Measurements from ENCODE around the gene TP53AIP1. TPM values are rescaled to one million over a fixed set of nuclear protein-coding genes. Genes with fewer than 3 reads are reported as not detected.

The TP53AIP1 gene
- total RNA-seq, 3 donors from 2014 or later (not counting 1 experiment from before 2014, with no cell fraction given) = not detected

DNA sequence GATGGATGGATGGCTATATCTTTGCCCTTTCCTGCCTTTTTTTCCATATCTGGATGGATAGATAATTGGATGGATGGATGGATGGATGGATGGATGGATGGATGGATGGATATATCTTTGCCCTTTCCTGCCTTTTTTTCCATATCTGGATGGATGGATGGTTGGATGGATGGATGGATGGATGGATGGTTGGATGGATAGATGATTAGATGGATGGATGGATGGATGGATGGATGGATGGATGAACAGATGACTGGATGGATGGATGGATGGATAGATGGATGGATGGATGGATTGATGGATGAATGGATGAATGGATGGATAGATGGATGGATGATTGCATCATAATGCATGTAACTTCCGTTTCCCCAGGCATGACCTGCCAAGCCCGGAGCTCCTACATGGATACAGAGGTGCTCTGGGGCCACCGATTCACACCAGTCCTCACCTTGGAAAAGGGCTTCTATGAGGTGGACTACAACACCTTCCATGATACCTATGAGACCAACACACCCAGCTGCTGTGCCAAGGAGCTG, 26.6 kb downstream of the TP53AIP1 start:
- Mint-ChIP-seq H3K27ac (no peak overlapping the region), H3K4me3 (no peak overlapping the region), H3K27me3 (ENCODE audit: low read depth in 2 of 2) (peaks cover 54 to 56% of the 10 kb centered on the region in 2 donors), H3K9me3 (peaks cover 0 to 4% of the 10 kb centered on the region in 2 donors), H3K4me1 (peaks cover 22 to 25% of the 10 kb centered on the region in 2 donors), H3K36me3 (no peaks in the 10 kb centered on the region)
- ATAC-seq = no peak
- TF ChIP-seq, protein P1, sequence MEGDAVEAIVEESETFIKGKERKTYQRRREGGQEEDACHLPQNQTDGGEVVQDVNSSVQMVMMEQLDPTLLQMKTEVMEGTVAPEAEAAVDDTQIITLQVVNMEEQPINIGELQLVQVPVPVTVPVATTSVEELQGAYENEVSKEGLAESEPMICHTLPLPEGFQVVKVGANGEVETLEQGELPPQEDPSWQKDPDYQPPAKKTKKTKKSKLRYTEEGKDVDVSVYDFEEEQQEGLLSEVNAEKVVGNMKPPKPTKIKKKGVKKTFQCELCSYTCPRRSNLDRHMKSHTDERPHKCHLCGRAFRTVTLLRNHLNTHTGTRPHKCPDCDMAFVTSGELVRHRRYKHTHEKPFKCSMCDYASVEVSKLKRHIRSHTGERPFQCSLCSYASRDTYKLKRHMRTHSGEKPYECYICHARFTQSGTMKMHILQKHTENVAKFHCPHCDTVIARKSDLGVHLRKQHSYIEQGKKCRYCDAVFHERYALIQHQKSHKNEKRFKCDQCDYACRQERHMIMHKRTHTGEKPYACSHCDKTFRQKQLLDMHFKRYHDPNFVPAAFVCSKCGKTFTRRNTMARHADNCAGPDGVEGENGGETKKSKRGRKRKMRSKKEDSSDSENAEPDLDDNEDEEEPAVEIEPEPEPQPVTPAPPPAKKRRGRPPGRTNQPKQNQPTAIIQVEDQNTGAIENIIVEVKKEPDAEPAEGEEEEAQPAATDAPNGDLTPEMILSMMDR (IDR thresholded peaks at IDR 0.05) = no peak
- no peak overlapping the region for H3K27ac ChIP-seq (ENCODE audit: low read length)
- H3K4me3 ChIP-seq (ENCODE audit: low read length) = no peak overlapping the region
- peaks cover 29% of the 10 kb centered on the region for H3K4me1 ChIP-seq (ENCODE audit: control insufficient read depth, insufficient read depth, low read length)
- intact Hi-C loops (cut with micrococcal nuclease) = no loop called here
- H3K9me3 ChIP-seq (ENCODE audit: control insufficient read depth, insufficient read depth, low read length) = no peaks in the 10 kb centered on the region
- 92% methylated on average over 3 of the region's 3 CpGs for WGBS (ENCODE audit: insufficient coverage)
- DNase-seq = no peak
- H3K27me3 ChIP-seq (ENCODE audit: control insufficient read depth, insufficient read depth, low read length) = peaks cover 4% of the 10 kb centered on the region
- no peaks in the 10 kb centered on the region for H3K36me3 ChIP-seq (ENCODE audit: control insufficient read depth, insufficient read depth, low read length)

DNA sequence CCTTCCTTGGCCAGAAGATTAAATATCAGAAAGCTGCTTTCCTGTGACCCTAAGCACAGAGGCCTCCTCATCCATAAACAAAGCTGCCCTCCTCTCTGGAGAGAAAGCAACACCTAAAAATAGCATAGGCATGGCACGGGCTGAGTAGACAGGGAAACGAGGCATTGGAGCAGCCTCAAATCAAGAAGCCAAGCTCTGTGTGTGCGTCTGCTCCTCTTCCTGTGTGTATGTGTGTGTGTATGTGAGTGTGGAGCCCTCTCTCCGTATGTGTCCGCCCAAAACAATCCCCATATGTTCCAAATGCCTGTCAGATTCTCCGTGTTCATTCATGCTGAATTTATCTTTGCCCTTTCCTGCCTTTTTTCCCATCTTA, 27.5 kb downstream of the TP53AIP1 start:
- TF ChIP-seq, protein P1 (IDR thresholded peaks at IDR 0.05) = no peak
- DNase-seq = no peak
- H3K27me3 Mint-ChIP-seq (ENCODE audit: low read depth in 2 of 2) = peaks cover 48 to 54% of the 10 kb centered on the region in 2 donors
- no peak overlapping the region for H3K4me3 ChIP-seq (ENCODE audit: low read length)
- H3K27ac ChIP-seq (ENCODE audit: low read length) = no peak overlapping the region
- H3K9me3 Mint-ChIP-seq = peaks cover 0 to 4% of the 10 kb centered on the region in 2 donors
- peaks cover 29% of the 10 kb centered on the region for H3K4me1 ChIP-seq (ENCODE audit: control insufficient read depth, insufficient read depth, low read length)
- no peaks in the 10 kb centered on the region for H3K36me3 ChIP-seq (ENCODE audit: control insufficient read depth, insufficient read depth, low read length)
- H3K9me3 ChIP-seq (ENCODE audit: control insufficient read depth, insufficient read depth, low read length) = no peaks in the 10 kb centered on the region
- WGBS (ENCODE audit: insufficient coverage) = 90% methylated on average over 6 of the region's 6 CpGs
- ATAC-seq = no peak
- no peaks in the 10 kb centered on the region for H3K36me3 Mint-ChIP-seq
- no peak overlapping the region for H3K4me3 Mint-ChIP-seq
- peaks cover 22 to 25% of the 10 kb centered on the region in 2 donors for H3K4me1 Mint-ChIP-seq
- intact Hi-C loops (cut with micrococcal nuclease) = no loop called here
- H3K27ac Mint-ChIP-seq = no peak overlapping the region
- H3K27me3 ChIP-seq (ENCODE audit: control insufficient read depth, insufficient read depth, low read length) = peaks cover 4% of the 10 kb centered on the region

DNA sequence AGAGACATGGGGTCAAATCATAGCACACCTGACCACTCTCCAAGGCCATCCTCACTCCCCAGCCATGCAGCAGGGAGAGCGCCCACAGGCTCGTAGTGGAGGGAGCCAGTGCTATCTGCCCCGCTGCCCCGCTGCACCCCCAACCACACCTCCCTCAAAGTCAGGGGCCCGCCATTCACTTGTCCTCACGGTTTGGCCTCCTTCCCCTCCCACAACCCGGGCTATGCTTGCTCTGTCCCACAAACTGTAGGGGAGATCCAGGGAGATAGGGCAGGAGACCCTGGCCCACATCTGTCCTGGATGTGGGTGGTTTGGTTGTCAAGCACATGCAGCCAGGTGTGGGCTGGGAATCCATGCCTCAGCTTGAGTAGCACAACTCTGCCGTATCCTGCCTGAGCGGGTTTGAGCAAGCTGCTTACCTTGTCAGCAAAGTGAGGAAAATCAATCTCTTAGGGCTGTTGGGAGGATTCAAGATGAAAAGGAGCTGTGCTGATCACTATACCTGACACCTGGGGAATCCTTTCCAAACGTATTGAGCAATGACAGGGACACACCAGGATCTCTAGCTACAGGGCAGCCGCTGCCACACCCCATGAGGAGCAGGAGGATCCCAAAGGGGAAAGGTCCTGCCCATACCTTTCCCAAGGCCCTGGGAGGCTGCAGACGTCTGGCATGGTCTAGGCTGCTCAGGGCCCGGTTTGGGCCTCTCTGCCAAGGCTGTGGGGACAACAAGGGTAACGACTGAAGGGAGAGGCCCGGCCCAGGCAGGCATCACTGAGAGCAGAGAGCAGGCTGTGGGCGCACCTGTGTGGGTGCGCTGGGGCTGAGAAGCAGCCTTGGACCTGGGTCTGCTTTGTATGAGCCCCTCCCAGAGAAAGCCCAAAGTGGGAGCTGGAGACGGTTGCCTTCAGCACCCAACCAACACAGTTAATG, 28.2 kb downstream of the TP53AIP1 start:
- Mint-ChIP-seq H3K36me3 (no peaks in the 10 kb centered on the region), H3K27ac (no peak overlapping the region), H3K4me3 (no peak overlapping the region), H3K9me3 (peaks cover 0 to 4% of the 10 kb centered on the region in 2 donors), H3K27me3 (ENCODE audit: low read depth in 2 of 2) (peaks cover 48 to 54% of the 10 kb centered on the region in 2 donors), H3K4me1 (peaks cover 22 to 25% of the 10 kb centered on the region in 2 donors)
- Histone ChIP-seq H3K36me3 (ENCODE audit: control insufficient read depth, insufficient read depth, low read length) (no peaks in the 10 kb centered on the region), H3K4me1 (ENCODE audit: control insufficient read depth, insufficient read depth, low read length) (peaks cover 28% of the 10 kb centered on the region), H3K27ac (ENCODE audit: low read length) (no peak overlapping the region), H3K27me3 (ENCODE audit: control insufficient read depth, insufficient read depth, low read length) (peaks cover 4% of the 10 kb centered on the region), H3K9me3 (ENCODE audit: control insufficient read depth, insufficient read depth, low read length) (no peaks in the 10 kb centered on the region), H3K4me3 (ENCODE audit: low read length) (no peak overlapping the region)
- ATAC-seq (no peak), DNase-seq (no peak)
- WGBS (ENCODE audit: insufficient coverage) = 92% methylated on average over 18 of the region's 18 CpGs
- intact Hi-C loops (cut with micrococcal nuclease) = no loop called here
- TF ChIP-seq, protein P1 (IDR thresholded peaks at IDR 0.05) = no peak
